Tibial artery (tissue), 4 donors: ENCODE measurements around the gene PDIA5.

ENCODE experiments used
- DNase-seq, 2 donors: peaks; one replicate each; pipeline ENCODE4 v3.0.0-alpha.2; 2019
- H3K27ac ChIP-seq, 2 donors: fragments of 200-600 bp; sonication (generic) in 1 of 2; 1 replicate in 1 of 2; 2 replicates in 1 of 2; pipeline ENCODE4 v1.5.1; 2018 to 2019; ENCODE audit warnings: mild to moderate bottlenecking in 1 of 2
- H3K27me3 ChIP-seq, 2 donors: fragments of 200-600 bp; sonication (generic) in 1 of 2; one replicate each; pipeline versions ENCODE4 v1.5.1 to v1.6.0; 2016 to 2019
- H3K36me3 ChIP-seq, 3 donors: fragments of 200-600 bp; sonication (generic) in 2 of 3; one replicate each; pipeline ENCODE4 v1.5.1; 2016 to 2019; ENCODE audit warnings: mild to moderate bottlenecking in 2 of 3
- H3K4me1 ChIP-seq, 4 donors: fragments of 200-600 bp; sonication (generic) in 2 of 4; 1 replicate in 3 of 4; 2 replicates in 1 of 4; pipeline ENCODE4 v1.5.1; 2016 to 2019
- H3K4me3 ChIP-seq, 2 donors: fragments of 200-600 bp; sonication (generic) in 1 of 2; 1 replicate in 1 of 2; 2 replicates in 1 of 2; pipeline ENCODE4 v1.5.1; 2018 to 2019; ENCODE audit warnings: mild to moderate bottlenecking in 2 of 2
- H3K9me3 ChIP-seq, 3 donors: fragments of 200-600 bp; sonication (generic) in 1 of 3; one replicate each; pipeline ENCODE4 v1.5.1; 2016 to 2019
- intact Hi-C: fragments of 100-400 bp; cut with DNase I; formaldehyde crosslinking; loops from one replicate; pipeline ENCODE4 v1.15.0; 2023; ENCODE audit warnings: low total_unique reads
- TF ChIP-seq, protein P1 (sequence below), 2 experiments: fragments of 200-600 bp in 1 of 2; fragments of 450-650 bp in 1 of 2; IDR thresholded peaks; one replicate each; pipeline ENCODE4 v1.5.1; 2017 to 2019; ENCODE audit warnings: antibody characterized with exemption in 2 of 2, mild to moderate bottlenecking in 1 of 2, moderate library complexity in 1 of 2

PDIA5 gene

DNA sequence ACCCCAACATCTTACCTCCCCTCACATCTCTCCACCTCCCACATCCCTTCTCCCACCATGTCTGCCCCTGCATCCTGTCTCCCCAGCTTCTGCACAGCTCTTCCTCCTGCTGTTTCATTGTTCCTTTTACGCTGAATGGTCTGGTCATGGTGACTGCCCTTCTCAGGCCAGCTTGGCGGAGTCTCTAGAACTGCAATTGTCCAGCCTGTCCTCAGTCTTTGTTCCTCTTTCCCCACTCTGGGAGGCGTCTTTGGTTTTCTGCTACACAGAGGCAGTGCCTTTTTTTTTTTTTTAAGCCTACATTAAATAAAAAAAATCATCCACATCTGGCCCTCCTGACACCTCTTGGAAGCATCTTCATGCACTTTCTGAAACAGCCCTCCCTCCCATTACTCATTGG is 85.9 kb downstream of the PDIA5 start:
- Histone ChIP-seq H3K4me3 (no peak overlapping the region), H3K9me3 (no peaks in the 10 kb centered on the region), H3K4me1 (peaks cover 0 to 13% (median 3%) of the 10 kb centered on the region in 4 donors), H3K27ac (no peak overlapping the region), H3K27me3 (no peaks in the 10 kb centered on the region), H3K36me3 (peaks cover 28 to 82% (median 37%) of the 10 kb centered on the region in 3 donors)
- intact Hi-C loops, result no loop called here
- TF ChIP-seq, protein P1, sequence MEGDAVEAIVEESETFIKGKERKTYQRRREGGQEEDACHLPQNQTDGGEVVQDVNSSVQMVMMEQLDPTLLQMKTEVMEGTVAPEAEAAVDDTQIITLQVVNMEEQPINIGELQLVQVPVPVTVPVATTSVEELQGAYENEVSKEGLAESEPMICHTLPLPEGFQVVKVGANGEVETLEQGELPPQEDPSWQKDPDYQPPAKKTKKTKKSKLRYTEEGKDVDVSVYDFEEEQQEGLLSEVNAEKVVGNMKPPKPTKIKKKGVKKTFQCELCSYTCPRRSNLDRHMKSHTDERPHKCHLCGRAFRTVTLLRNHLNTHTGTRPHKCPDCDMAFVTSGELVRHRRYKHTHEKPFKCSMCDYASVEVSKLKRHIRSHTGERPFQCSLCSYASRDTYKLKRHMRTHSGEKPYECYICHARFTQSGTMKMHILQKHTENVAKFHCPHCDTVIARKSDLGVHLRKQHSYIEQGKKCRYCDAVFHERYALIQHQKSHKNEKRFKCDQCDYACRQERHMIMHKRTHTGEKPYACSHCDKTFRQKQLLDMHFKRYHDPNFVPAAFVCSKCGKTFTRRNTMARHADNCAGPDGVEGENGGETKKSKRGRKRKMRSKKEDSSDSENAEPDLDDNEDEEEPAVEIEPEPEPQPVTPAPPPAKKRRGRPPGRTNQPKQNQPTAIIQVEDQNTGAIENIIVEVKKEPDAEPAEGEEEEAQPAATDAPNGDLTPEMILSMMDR (IDR thresholded peaks at IDR 0.05), result no peak
- peak in 1 of 2 donors; percentile 37 for DNase-seq

DNA sequence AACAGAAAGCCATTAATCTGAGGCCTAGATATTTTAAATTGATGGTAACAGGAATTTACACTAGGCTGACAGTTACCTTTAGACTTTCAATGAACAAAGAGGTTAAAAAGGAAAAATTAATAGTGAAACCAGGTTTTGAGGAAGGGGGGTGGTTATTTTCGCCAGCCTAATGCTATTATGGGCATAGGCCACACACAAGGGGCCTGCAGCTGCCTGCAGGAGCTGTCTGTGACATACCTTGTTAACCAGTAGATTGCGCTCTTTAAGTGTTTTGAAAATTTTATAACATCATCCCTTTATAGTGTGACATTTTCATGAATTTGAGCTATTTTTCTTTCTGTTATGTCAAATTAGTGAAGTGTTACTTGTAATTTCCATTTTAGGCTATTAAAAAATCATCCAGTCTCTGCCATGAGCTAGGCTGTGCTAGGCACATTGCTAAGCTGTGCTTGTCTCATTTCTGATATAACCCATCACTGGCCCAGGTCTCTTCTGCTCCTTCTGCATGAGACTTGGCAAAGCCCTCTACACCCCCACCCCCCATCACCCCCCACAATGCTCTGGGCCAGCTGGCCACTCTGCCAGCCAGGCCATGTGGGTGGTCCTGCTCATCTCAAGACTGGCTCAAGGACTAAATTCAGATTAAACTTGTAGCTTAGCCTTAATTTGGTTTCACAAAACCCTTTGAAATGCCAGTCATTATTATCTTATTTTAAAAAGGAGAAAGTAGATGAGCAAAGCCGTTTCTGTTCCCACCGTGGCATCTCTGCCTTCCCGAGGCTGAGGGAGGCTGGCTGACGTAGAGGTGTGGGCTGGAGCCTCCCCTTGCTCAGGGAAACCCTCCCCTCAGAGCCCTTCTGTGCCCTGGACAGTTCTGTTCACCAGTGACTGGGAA is 86.5 kb downstream of the PDIA5 start:
- TF ChIP-seq, protein P1 (IDR thresholded peaks at IDR 0.05), result no peak
- Histone ChIP-seq H3K36me3 (peaks cover 25 to 83% (median 30%) of the 10 kb centered on the region in 3 donors), H3K27ac (no peak overlapping the region), H3K4me3 (no peak overlapping the region), H3K9me3 (no peaks in the 10 kb centered on the region), H3K4me1 (peaks cover 0 to 13% (median 4%) of the 10 kb centered on the region in 4 donors), H3K27me3 (no peaks in the 10 kb centered on the region)
- intact Hi-C loops, result no loop called here
- DNase-seq, result no peak

DNA sequence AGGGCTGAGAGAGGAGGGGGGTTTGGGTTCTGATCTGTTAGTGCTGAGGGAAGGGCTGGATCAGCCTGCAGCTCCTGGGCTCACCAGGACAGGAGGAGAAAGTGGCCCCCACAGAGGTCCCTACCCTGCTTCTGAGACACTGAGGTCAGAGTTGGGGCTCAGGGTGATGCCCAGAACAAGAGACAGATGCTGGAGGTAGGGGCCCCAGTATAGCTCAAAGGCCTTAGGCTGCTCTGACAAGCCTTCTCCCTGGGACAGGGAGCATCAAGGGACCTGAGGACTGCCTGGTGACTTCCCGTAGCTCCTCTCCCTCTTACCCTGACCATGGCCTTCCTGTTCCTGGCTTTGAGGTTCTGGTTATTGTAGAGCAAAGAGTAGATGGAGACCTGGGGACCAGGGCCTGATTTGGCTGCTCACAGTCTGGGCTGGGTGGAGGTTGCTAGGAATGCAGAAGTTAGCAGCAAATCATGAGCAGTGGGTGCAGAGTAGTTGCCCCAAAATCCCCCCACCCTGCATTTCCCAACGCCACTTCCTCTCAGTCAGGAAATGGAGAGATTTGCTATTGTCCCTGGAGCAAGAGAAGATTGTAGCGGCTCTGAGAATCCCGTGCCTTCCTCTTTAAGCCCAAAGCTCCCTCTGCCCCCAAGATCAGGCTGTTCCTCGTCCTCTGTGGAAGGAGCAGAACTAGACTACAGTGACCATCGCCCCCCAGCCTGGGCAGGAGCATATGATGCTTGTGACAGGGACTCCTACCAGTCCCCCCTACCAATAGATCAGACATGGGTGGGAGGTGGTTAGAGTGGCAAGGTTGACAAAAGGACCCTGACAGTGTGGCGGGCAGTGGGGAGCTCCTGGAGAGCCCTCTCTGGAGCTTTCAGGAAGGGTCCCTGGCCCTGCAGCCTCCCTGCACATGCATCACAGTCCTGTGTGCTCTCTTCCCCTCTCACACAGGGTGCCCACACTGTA is 87.5 kb downstream of the PDIA5 start:
- H3K4me3 ChIP-seq, result no peak overlapping the region

DNA sequence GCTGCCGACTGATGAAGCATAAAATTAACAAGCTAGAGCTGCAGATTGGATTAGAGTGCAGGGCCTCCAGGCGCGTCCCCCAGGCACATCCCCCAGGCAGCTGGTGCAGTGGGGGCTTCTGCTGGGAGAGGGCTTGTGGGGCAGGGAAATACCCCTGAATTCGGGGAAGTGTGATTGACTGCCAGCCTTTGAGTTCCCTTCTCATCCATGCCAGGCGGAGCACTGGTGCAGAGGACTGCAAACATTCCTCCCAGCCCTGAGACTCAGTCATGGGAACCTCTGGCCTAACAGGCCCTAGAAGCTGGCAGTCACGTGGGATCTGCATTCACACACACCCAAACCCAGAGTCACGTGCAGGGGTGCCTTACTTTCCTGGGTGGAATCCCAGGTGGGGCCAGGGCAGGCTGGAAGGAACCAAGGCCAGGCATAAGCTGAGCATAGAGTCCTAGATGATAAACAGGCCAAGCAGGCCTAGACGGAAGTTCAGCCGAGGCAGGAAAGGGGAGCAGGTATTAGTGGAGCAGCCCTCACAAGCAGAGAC is 88.7 kb downstream of the PDIA5 start:
- Histone ChIP-seq H3K9me3 (no peaks in the 10 kb centered on the region), H3K36me3 (peaks cover 11 to 83% (median 49%) of the 10 kb centered on the region in 3 donors)

More for the DNA sequence above, 87.5 kb downstream of the PDIA5 start:
- Histone ChIP-seq H3K27ac (no peak overlapping the region), H3K36me3 (peaks cover 23 to 87% (median 37%) of the 10 kb centered on the region in 3 donors), H3K9me3 (no peaks in the 10 kb centered on the region), H3K27me3 (no peaks in the 10 kb centered on the region), H3K4me1 (peaks cover 0 to 13% (median 4%) of the 10 kb centered on the region in 4 donors)
- TF ChIP-seq, protein P1 (IDR thresholded peaks at IDR 0.05), result no peak
- DNase-seq, result peak in 1 of 2 donors; percentile 50
- intact Hi-C loops, result no loop called here

More for the DNA sequence above, 88.7 kb downstream of the PDIA5 start:
- TF ChIP-seq, protein P1 (IDR thresholded peaks at IDR 0.05), result no peak
- Histone ChIP-seq H3K27me3 (no peaks in the 10 kb centered on the region), H3K27ac (no peak overlapping the region), H3K4me1 (peaks cover 0 to 13% (median 4%) of the 10 kb centered on the region in 4 donors), H3K4me3 (no peak overlapping the region)
- DNase-seq, result no peak
- intact Hi-C loops, result no loop called here
